GM18508 (cell line): Measurements from ENCODE around the gene PRRT1.

ENCODE experiments used
- ATAC-seq: cut with Tn5 transposase; IDR thresholded peaks from one replicate; pipeline ENCODE4 v1.9.1; 2021; ENCODE audit warnings: moderate number of reproducible peaks; ENCODE audit not compliant: insufficient read depth, unreplicated experiment

PRRT1 gene

GRCh38 chr6:32175711-32176475 is 24.2 kb upstream of the PRRT1 start, which contains the start of gene AGPAT1:
TSS of gene AGPAT1 (minus strand) at chr6:32176084. CDS start at chr6:32171496, 4,588 bp downstream.
- ATAC-seq = no peak

GRCh38 chr6:32175322-32175710 is 23.6 kb upstream of the PRRT1 start:
- no peak for ATAC-seq

GRCh38 chr6:32174416-32174815 is 22.7 kb upstream of the PRRT1 start:
- ATAC-seq = no peak

GRCh38 chr6:32173051-32173727 is 21.4 kb upstream of the PRRT1 start:
- no peak for ATAC-seq

- ATAC-seq = no peak
These were observed 19.5 kb upstream of the PRRT1 start for GRCh38 chr6:32171234-32171633.

GRCh38 chr6:32170294-32170693 is 18.6 kb upstream of the PRRT1 start:
- no peak for ATAC-seq

GRCh38 chr6:32168807-32169591 is 17.3 kb upstream of the PRRT1 start:
- no peak for ATAC-seq

GRCh38 chr6:32168350-32168749 is 16.6 kb upstream of the PRRT1 start:
- ATAC-seq = no peak

- ATAC-seq = no peak
These were observed 16.1 kb upstream of the PRRT1 start for GRCh38 chr6:32167761-32168262.

GRCh38 chr6:32167154-32167760 is 15.5 kb upstream of the PRRT1 start:
- ATAC-seq = no peak

GRCh38 chr6:32166411-32167061 is 14.8 kb upstream of the PRRT1 start:
- ATAC-seq = no peak

- ATAC-seq = no peak
These were observed 12.6 kb upstream of the PRRT1 start, which contains the start of gene EGFL8 for GRCh38 chr6:32164295-32164694. TSS of gene EGFL8 (plus strand) at chr6:32164595. CDS start at chr6:32166166, 1,571 bp downstream.

GRCh38 chr6:32163559-32164258 is 12.0 kb upstream of the PRRT1 start:
- ATAC-seq = no peak

- ATAC-seq = no peak
These were observed 6.3 kb upstream of the PRRT1 start for GRCh38 chr6:32158052-32158451.

GRCh38 chr6:32156891-32157290 is 5.2 kb upstream of the PRRT1 start:
- no peak for ATAC-seq

- ATAC-seq = no peak
These were observed 2.9 kb upstream of the PRRT1 start for GRCh38 chr6:32154514-32155161.

- ATAC-seq = no peak
These were observed 2.1 kb upstream of the PRRT1 start, which contains the start of gene PPT2 for GRCh38 chr6:32153564-32154513. TSS of gene PPT2 (plus strand) at chr6:32154141. CDS start at chr6:32154595, 454 bp downstream.
